ENCODE measurements around the gene FXYD5. TPM values are rescaled to one million over a fixed set of nuclear protein-coding genes. Genes with fewer than 3 reads are reported as not detected.

The FXYD5 gene
- total RNA-seq, 3 donors from 2014 or later, result 363 to 466 (median 421) TPM

DNA sequence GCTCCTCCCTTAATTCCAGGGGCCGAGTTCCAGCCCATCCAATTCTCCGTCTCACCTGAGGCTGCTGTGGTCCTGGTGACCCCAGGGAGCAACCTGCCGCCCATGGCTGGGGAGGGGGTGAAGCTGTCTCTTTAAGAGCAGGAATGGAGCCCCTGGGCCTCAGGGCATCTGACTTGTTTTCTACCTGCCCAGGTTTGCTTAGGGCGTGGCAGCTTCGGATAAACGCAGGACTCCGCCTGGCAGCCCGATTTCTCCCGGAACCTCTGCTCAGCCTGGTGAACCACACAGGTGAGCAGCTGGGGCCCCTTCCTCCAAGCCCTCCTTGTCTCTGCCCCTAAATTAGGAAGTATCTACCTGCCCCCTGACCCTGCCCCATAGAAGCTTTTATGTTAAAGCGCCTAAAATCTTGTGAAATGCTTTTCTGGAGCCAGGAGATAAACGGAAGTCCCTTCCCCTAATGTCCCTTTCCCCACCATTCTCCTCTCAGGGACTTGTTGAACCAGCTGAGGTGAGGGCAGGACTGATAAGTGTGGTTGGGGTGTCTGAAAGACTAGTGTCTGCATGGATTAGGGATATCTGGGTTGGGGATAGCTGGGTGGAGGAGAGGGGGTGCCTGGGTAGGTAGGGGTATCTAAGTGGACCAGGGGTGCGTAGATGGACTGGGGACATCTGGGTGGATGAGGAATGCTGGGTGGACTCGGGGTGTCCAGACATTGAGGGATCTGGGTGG is 38.3 kb upstream of the FXYD5 start:
- Mint-ChIP-seq H3K27me3 (ENCODE audit: low read depth) (peaks cover 7% of the 10 kb centered on the region), H3K4me3 (no peak overlapping the region), H3K36me3 (ENCODE audit: insufficient read depth) (no peaks in the 10 kb centered on the region), H3K9me3 (no peaks in the 10 kb centered on the region), H3K4me1 (ENCODE audit: low read depth) (peaks cover 6% of the 10 kb centered on the region)
- DNase-seq (no peak), ATAC-seq (no peak)

DNA sequence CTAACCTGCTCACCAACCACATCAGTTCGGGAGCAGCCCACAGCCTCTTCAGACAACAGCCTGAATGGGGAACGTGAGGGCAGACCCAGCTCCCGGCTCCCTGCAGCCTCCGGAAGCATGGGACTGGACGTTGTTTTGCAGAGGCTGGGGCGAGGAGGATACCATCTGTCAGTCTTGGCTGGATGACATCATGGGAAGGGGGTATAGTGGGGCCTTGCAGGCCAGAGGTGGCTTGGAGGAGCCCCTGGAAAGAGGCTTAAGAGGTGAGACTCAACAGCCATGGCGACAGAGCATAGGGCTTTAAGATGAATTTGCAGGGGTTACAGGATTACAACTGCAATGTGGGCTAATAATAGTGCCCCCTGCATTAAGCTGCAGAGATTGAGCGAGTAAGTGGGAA is 37.4 kb upstream of the FXYD5 start:
- DNase-seq, result no peak
- H3K4me3 Mint-ChIP-seq, result no peak overlapping the region
- peaks cover 4% of the 10 kb centered on the region for H3K27me3 Mint-ChIP-seq (ENCODE audit: low read depth)
- peaks cover 6% of the 10 kb centered on the region for H3K4me1 Mint-ChIP-seq (ENCODE audit: low read depth)
- no peaks in the 10 kb centered on the region for H3K9me3 Mint-ChIP-seq
- no peaks in the 10 kb centered on the region for H3K36me3 Mint-ChIP-seq (ENCODE audit: insufficient read depth)
- ATAC-seq, result no peak

DNA sequence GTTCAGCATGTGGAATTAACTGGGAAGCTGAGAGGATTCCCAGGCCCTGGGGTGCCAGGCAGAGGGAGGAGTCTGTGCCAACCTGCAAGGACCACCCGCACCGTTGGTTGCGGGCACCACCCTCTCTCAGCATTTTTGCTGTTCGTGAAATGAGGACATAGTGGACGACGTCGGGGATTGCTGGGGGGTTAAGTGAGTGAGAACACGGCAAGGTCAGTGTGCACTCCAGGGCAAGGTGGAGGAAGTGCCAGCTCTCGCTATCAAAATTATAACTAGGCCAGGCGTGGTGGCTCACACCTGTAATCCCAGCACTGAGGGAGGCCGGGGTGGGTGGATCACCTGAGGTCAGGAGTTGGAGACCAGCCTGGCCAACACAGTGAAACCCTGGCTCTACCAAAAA is 36.7 kb upstream of the FXYD5 start:
- Mint-ChIP-seq H3K9me3 (no peaks in the 10 kb centered on the region), H3K36me3 (ENCODE audit: insufficient read depth) (no peaks in the 10 kb centered on the region), H3K27me3 (ENCODE audit: low read depth) (peaks cover 4% of the 10 kb centered on the region), H3K4me3 (no peak overlapping the region), H3K4me1 (ENCODE audit: low read depth) (peaks cover 6% of the 10 kb centered on the region)
- ATAC-seq (no peak), DNase-seq (no peak)

DNA sequence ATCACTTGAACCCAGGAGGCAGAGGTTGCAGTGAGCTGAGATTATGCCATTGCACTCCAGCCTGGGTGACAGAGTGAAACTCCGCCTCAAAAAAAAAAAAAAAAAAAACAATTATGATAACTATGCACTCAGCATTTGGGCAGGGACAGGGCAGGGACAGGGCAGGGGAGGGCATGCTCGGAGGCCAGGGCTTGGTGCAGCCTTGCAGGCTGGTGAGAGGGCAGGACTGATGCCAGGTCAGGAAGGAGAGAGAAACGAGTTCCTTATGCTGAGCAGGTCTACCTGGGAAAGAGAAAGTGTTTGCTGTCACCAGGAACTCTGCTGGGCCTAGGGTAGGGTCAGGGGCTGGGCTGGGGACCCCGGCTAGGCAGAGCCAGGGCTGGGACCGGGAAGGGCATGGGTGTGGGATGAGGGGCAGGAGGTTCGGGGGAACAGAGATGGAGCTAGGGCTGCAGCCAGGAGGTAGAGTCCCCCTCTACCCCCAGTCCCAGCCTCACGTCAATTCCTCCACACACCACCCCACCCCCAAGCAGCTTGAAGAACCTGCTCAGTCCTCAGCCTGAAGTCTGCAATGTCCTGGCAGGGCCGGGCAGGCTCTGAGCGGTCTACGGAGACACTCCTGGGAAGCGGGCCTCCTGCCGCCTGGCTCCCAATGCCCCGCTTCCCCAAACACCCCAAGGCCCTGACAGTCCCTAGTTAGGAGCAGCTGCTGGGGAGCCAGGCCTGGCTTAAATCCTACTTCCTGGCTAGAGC is 36.1 kb upstream of the FXYD5 start:
- no peaks in the 10 kb centered on the region for H3K9me3 Mint-ChIP-seq
- DNase-seq (no peak), ATAC-seq (no peak)
- peaks cover 6% of the 10 kb centered on the region for H3K4me1 Mint-ChIP-seq (ENCODE audit: low read depth)
- H3K27me3 Mint-ChIP-seq (ENCODE audit: low read depth), result peaks cover 4% of the 10 kb centered on the region
- no peaks in the 10 kb centered on the region for H3K36me3 Mint-ChIP-seq (ENCODE audit: insufficient read depth)
- H3K4me3 Mint-ChIP-seq, result no peak overlapping the region

DNA sequence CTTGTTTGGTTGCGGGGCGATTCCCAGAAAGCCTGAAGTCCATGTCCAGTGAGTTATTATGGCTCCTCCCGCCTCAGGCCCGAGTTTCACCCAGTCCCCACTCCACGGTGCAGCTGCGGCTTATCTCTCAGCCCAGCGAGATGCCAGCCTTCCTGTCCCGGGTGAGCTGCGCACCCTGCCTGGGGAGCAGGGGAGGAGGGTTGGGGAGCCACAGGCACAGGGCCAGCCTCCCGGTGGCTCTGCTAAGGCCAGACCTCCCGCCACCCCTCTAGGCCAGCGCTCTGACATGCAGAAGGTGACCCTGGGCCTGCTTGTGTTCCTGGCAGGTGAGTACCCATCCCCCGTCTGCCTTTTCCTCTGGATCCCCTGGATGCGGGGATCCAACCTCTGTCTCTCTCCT is 35.4 kb upstream of the FXYD5 start:
- Mint-ChIP-seq H3K4me3 (no peak overlapping the region), H3K4me1 (ENCODE audit: low read depth) (peaks cover 10% of the 10 kb centered on the region), H3K36me3 (ENCODE audit: insufficient read depth) (no peaks in the 10 kb centered on the region), H3K9me3 (no peaks in the 10 kb centered on the region), H3K27me3 (ENCODE audit: low read depth) (peaks cover 4% of the 10 kb centered on the region)
- DNase-seq, result no peak
- no peak for ATAC-seq

DNA sequence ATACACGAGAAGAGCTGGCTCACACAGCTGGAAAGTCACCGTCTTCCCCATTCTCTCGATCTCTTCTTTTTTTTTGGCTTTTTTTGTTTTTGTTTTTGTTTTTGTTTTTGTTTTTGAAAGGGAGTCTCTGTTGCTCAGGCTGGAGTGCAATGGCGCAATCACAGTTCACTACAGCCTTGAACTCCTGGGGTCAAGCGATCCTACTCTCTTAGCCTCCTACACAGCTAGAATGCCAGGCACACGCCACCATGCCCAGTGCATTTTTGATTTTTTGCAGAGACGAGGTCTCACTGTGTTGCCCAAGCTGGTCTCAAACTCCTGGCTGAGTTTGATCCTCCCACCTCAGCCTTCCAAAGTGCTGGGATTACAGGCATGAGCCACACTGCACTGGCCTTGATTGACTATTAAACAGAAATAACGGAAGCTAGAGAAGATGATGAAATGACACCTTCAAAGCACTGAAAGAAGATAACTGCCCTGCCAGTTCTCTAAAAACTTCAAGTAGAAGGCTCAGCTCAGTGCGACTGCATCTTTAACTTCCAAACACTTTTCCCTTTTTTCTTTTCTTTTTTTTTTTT is 34.9 kb upstream of the FXYD5 start:
- no peak for DNase-seq
- Mint-ChIP-seq H3K9me3 (no peaks in the 10 kb centered on the region), H3K27me3 (ENCODE audit: low read depth) (peaks cover 4% of the 10 kb centered on the region), H3K36me3 (ENCODE audit: insufficient read depth) (no peaks in the 10 kb centered on the region), H3K4me1 (ENCODE audit: low read depth) (peaks cover 12% of the 10 kb centered on the region), H3K4me3 (no peak overlapping the region)
- ATAC-seq, result no peak

DNA sequence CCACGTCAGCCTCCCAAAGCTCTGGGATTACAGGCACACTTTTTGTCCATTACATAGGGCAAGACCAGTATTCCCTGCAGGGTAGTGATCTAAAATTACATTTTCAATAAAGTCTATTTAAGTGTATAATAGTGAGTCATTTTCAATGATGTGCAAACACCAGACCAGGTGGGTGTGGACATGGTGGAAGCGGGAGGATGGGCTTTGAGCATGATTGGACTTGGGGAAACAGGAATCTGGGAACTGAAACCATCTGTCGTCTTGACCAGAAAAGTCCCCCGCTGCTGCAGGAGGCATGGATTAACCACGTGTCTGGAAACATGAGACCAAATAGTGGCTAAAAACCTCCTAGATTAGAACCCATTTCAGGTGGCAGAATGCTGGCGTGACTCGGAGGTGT is 34.0 kb upstream of the FXYD5 start:
- peaks cover 11% of the 10 kb centered on the region for H3K4me1 Mint-ChIP-seq (ENCODE audit: low read depth)

DNA sequence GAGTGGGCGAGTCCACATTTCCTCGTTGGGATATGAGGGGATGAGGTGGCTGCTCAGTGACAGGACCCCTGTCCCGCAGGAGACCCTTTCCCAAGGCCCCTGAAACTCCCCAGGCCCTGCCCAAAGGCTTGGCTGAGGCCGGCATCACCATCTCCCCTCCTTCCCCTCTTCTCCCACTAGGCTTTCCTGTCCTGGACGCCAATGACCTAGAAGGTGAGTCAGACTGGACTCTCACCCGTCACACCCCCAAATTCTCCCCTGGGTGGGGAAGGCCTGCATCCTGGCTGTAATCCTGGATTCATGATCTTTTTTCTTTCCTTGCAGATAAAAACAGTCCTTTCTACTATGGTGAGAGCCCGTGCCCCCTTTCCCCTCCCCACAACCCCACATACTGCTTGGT is 33.6 kb upstream of the FXYD5 start:
- ATAC-seq (no peak), DNase-seq (no peak)
- H3K4me1 Mint-ChIP-seq (ENCODE audit: low read depth), result peaks cover 11% of the 10 kb centered on the region
- no peak overlapping the region for H3K4me3 Mint-ChIP-seq
- no peaks in the 10 kb centered on the region for H3K9me3 Mint-ChIP-seq
- H3K27me3 Mint-ChIP-seq (ENCODE audit: low read depth), result peaks cover 4% of the 10 kb centered on the region
- no peaks in the 10 kb centered on the region for H3K36me3 Mint-ChIP-seq (ENCODE audit: insufficient read depth)

More for the DNA sequence above, 34.0 kb upstream of the FXYD5 start:
- Mint-ChIP-seq H3K36me3 (ENCODE audit: insufficient read depth) (no peaks in the 10 kb centered on the region), H3K27me3 (ENCODE audit: low read depth) (peaks cover 4% of the 10 kb centered on the region), H3K9me3 (no peaks in the 10 kb centered on the region), H3K4me3 (no peak overlapping the region)
- DNase-seq (no peak), ATAC-seq (no peak)

DNA sequence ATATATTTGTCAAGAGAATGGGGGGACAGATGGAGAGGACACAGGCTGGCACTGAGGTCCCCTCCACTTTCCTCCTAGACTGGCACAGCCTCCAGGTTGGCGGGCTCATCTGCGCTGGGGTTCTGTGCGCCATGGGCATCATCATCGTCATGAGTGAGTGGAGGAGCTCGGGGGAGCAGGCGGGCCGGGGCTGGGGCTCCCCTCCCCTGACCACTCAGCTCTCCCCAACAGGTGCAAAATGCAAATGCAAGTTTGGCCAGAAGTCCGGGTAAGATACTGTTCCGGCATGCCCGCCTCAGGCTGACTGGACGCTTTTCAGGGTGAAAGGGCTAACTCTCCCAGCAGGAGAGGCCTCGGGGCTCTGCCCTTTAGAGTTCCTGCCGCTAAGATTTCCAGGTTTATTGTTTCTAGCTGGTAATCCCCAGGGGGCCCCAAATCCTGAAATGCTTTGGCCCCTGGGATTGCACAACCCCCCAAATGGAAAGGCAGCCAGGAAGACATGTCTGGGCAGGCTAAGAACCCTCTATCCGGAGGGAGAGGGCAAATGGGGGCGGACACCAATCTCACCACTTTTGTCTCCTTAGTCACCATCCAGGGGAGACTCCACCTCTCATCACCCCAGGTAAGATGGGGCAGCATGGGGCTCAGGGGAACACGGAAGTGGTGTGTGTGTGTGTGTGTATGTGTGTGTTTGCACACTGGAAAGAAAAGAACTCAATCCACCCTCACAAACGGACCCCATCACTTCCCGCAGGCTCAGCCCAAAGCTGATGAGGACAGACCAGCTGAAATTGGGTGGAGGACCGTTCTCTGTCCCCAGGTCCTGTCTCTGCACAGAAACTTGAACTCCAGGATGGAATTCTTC is 31.6 kb upstream of the FXYD5 start:
- Mint-ChIP-seq H3K4me3 (no peak overlapping the region), H3K27me3 (ENCODE audit: low read depth) (no peaks in the 10 kb centered on the region), H3K36me3 (ENCODE audit: insufficient read depth) (no peaks in the 10 kb centered on the region), H3K4me1 (ENCODE audit: low read depth) (peaks cover 11% of the 10 kb centered on the region), H3K9me3 (no peaks in the 10 kb centered on the region)
- DNase-seq, result no peak
- no peak for ATAC-seq

DNA sequence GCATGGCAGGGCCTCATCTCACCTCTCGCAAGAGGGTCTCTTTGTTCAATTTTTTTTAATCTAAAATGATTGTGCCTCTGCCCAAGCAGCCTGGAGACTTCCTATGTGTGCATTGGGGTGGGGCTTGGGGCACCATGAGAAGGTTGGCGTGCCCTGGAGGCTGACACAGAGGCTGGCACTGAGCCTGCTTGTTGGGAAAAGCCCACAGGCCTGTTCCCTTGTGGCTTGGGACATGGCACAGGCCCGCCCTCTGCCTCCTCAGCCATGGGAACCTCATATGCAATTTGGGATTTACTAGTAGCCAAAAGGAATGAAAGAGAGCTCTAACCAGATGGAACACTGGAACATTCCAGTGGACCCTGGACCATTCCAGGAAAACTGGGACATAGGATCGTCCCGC is 31.0 kb upstream of the FXYD5 start:
- Mint-ChIP-seq H3K9me3 (no peaks in the 10 kb centered on the region), H3K4me3 (peak overlapping the region; percentile 81), H3K36me3 (ENCODE audit: insufficient read depth) (no peaks in the 10 kb centered on the region), H3K4me1 (ENCODE audit: low read depth) (peaks cover 11% of the 10 kb centered on the region), H3K27me3 (ENCODE audit: low read depth) (no peaks in the 10 kb centered on the region)
- no peak for DNase-seq
- no peak for ATAC-seq

DNA sequence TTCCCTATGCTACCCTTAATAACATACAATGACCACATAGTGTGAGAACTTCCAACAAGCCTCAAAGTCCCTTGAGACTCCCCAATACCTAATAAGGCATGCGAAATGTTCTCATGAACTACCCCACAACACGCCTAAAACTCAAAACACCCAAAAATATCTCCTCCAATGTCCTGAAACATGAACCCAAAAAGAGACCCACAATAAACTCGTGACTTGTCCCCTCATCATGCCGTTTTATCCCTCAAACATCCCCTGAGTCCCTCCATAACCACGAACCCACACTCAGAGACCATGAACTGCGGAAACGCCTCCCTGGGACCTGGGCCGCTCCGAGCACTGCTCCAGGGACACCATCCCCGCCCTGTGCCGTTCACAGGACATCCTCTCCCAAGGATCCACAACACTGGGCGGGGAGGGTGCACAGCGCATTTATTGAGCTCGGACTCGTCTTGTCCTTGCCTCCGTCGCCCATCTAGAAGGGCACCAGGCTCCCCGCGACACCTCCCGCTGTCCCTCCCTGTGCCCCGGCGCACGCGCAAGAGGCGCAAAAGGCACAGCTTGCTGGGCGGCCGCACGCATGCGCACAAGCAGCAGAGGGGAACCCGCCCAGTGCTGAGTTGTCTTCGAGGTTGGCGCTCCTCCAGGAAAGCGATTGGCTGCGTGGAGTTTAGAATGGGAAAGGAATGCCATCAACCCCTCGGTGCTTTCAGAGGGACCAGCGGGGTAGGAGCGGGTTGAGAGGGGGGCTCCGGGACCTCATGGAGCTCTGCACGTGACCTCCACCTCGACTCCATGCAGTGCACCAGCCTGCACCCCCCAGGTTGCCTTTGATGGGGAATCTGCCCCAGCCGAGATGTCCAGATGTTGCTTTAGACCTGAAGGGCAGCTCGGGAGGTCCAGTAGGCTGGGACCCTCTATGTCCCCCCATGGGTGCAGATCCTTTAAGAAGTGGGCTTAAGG is 30.2 kb upstream of the FXYD5 start:
- Mint-ChIP-seq H3K36me3 (ENCODE audit: insufficient read depth) (no peaks in the 10 kb centered on the region), H3K9me3 (no peaks in the 10 kb centered on the region), H3K27me3 (ENCODE audit: low read depth) (no peaks in the 10 kb centered on the region), H3K4me1 (ENCODE audit: low read depth) (peaks cover 11% of the 10 kb centered on the region), H3K4me3 (peak overlapping the region; percentile 81)
- ATAC-seq (peak; percentile 95 to 98), DNase-seq (peak; percentile 82)

DNA sequence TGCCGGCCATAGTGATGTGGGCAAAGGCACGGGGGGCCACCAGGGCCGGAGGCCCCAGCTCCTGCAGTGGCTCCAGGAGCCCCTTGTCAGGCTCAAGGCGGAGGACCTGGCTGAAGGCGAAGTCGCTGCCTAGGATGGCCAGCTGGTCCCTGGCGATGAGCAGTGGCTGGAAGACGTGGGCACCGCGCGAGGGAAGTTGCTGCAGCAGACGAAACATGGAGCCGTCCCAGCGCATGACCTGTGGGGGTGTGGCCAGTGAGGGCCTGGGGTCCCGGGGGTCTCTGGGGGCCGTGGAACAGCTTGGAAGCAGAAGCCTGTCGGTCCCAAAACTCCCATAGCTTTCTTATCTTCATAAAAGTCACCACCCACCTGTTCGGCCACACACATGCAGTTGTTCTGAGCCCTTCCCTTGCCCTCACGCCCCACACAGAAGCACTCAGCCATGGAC is 29.2 kb upstream of the FXYD5 start:
- DNase-seq (no peak), ATAC-seq (no peak)
- Mint-ChIP-seq H3K4me1 (ENCODE audit: low read depth) (peaks cover 11% of the 10 kb centered on the region), H3K27me3 (ENCODE audit: low read depth) (no peaks in the 10 kb centered on the region), H3K36me3 (ENCODE audit: insufficient read depth) (no peaks in the 10 kb centered on the region), H3K4me3 (no peak overlapping the region), H3K9me3 (no peaks in the 10 kb centered on the region)

Measured in activated T-cell treated with anti-CD3 and anti-CD28 coated beads, Interleukin-2, amount 50 U/mL, for 4 hours (primary cell).